Ramos (cell line): ENCODE results near the gene AHR.
"Not testable (repeated sequence)": the region's sequence is repeated elsewhere in the genome, so short reads cannot be mapped to it uniquely, and the experiment has no call there.

Source experiments
- in situ Hi-C: fragments of 300-500 bp; cut with MboI; formaldehyde crosslinking; loops from one replicate; pipeline ENCODE4 v1.14.3; 2022; ENCODE audit warnings: low sequenced_read_pairs; ENCODE audit not compliant: unreplicated experiment

Gene AHR

GRCh38 chr7:17370901-17371585 lies 72.6 kb downstream of the AHR start:
- in situ Hi-C loops = no loop called here

GRCh38 chr7:17371671-17372524 lies 73.4 kb downstream of the AHR start:
- in situ Hi-C loops = no loop called here

- in situ Hi-C loops = no loop called here
Observed at GRCh38 chr7:17374157-17374556, 75.7 kb downstream of the AHR start.

- in situ Hi-C loops = no loop called here
Observed at GRCh38 chr7:17374654-17375053, 76.2 kb downstream of the AHR start.

GRCh38 chr7:17376595-17376994 lies 78.1 kb downstream of the AHR start:
- in situ Hi-C loops = no loop called here

- in situ Hi-C loops = no loop called here
Observed at GRCh38 chr7:17380736-17381662, 82.5 kb downstream of the AHR start.

GRCh38 chr7:17382408-17383354 lies 84.2 kb downstream of the AHR start:
- in situ Hi-C loops = not testable (repeated sequence)

- in situ Hi-C loops = no loop called here
Observed at GRCh38 chr7:17384400-17384799, 85.9 kb downstream of the AHR start.

- in situ Hi-C loops = no loop called here
Observed at GRCh38 chr7:17385612-17386011, 87.2 kb downstream of the AHR start.

GRCh38 chr7:17390392-17390791 lies 91.9 kb downstream of the AHR start:
- in situ Hi-C loops = no loop called here

GRCh38 chr7:17391366-17391765 lies 92.9 kb downstream of the AHR start:
- in situ Hi-C loops = no loop called here

- in situ Hi-C loops = no loop called here
Observed at GRCh38 chr7:17392846-17393245, 94.4 kb downstream of the AHR start.

GRCh38 chr7:17394563-17394962 lies 96.1 kb downstream of the AHR start:
- in situ Hi-C loops = not testable (repeated sequence)
